H1 (cell line): Measurements from ENCODE around the gene PDXP. TPM values are rescaled to one million over a fixed set of nuclear protein-coding genes. Genes with fewer than 3 reads are reported as not detected.
"Not testable (repeated sequence)": the region's sequence is repeated elsewhere in the genome, so short reads cannot be mapped to it uniquely, and the experiment has no call there.

Experiments
- CTCF ChIA-PET: fragments of 300-600 bp; sonication (Branson Sonifier 250); formaldehyde crosslinking; loops from one replicate; lab custom pipeline; 2021; ENCODE audit not compliant: partially characterized antibody; lab: Charles Lee
- POLR2A ChIA-PET: fragments of 300-600 bp; sonication (Branson Sonifier 250); formaldehyde crosslinking; loops from one replicate; lab custom pipeline; 2021; ENCODE audit warnings: inconsistent platforms; ENCODE audit not compliant: partially characterized antibody; lab: Charles Lee
- DNase-seq, 2 experiments: peaks; one replicate each; pipeline versions ENCODE4 v3.0.0 to v3.0.0-alpha.2; 2010 to 2022; ENCODE audit warnings: low spot score in 2 of 2, low read depth in 1 of 2, mixed read lengths in 1 of 2
- FAIRE-seq: peaks from 2 replicates; lab custom pipeline; 2011; peaks lifted over from hg19 to GRCh38; lab: Jason Lieb, UNC
- H2AFZ ChIP-seq: 2 replicates; pipeline ENCODE4 v1.8.1; 2012; ENCODE audit warnings: low read length, inconsistent platforms
- H2AK5ac ChIP-seq: 2 replicates; pipeline ENCODE4 v1.6.1; 2013; ENCODE audit warnings: low read depth, low read length
- H2BK120ac ChIP-seq: replicated peaks from 2 replicates; pipeline ENCODE3; 2013; ENCODE audit warnings: low read depth, low read length, inconsistent platforms
- H2BK12ac ChIP-seq: 2 replicates; pipeline ENCODE4 v1.6.1; 2013; ENCODE audit warnings: low read depth, low read length
- H2BK15ac ChIP-seq: 2 replicates; pipeline ENCODE4 v1.6.1; 2013; ENCODE audit warnings: low read length
- H2BK20ac ChIP-seq: 2 replicates; pipeline ENCODE4 v1.6.1; 2013; ENCODE audit warnings: low read length
- H2BK5ac ChIP-seq: 2 replicates; pipeline ENCODE4 v1.6.1; 2013; ENCODE audit warnings: low read depth, low read length
- H3K14ac ChIP-seq: 2 replicates; pipeline ENCODE4 v1.6.1; 2013; ENCODE audit warnings: inconsistent platforms; ENCODE audit not compliant: insufficient read length
- H3K18ac ChIP-seq: 2 replicates; pipeline ENCODE4 v1.6.1; 2013; ENCODE audit warnings: low read length; ENCODE audit errors: extremely low read depth
- H3K23ac ChIP-seq: 2 replicates; pipeline ENCODE4 v1.6.1; 2013; ENCODE audit warnings: inconsistent platforms; ENCODE audit not compliant: insufficient read length
- H3K23me2 ChIP-seq: 2 replicates; pipeline ENCODE4 v1.6.1; 2013; ENCODE audit warnings: low read depth, low read length
- H3K27ac ChIP-seq: 2 replicates; pipeline ENCODE4 v1.6.1; 2011; ENCODE audit warnings: low read depth, low read length, inconsistent platforms
- H3K27me3 ChIP-seq, 4 experiments: replicated peaks in 1 of 4; 1 replicate in 1 of 4; 2 replicates in 3 of 4; pipeline versions ENCODE4 v1.6.1 to v1.8.1; 2011 to 2013; ENCODE audit warnings: low read length in 3 of 4, mild to moderate bottlenecking in 3 of 4, inconsistent platforms in 2 of 4, mixed read lengths in 2 of 4, moderate library complexity in 1 of 4; ENCODE audit not compliant: control insufficient read depth in 3 of 4, insufficient read depth in 3 of 4; ENCODE audit errors: extremely low read depth in 1 of 4
- H3K36me3 ChIP-seq, 4 experiments: 2 replicates each; pipeline versions ENCODE4 v1.6.1 to v1.8.1; 2011 to 2013; ENCODE audit warnings: mild to moderate bottlenecking in 4 of 4, low read length in 3 of 4, moderate library complexity in 2 of 4, control low read depth in 1 of 4, inconsistent platforms in 1 of 4; ENCODE audit not compliant: insufficient read depth in 4 of 4, control insufficient read depth in 2 of 4
- H3K4ac ChIP-seq: replicated peaks from 2 replicates; pipeline ENCODE3; 2013; ENCODE audit warnings: low read length, low read depth, mixed read lengths, inconsistent platforms; ENCODE audit not compliant: insufficient read length
- H3K4me1 ChIP-seq, 4 experiments: replicated peaks in 1 of 4; 1 replicate in 1 of 4; 2 replicates in 3 of 4; pipeline versions ENCODE4 v1.6.1 to v1.8.1; 2011 to 2013; ENCODE audit warnings: low read length in 3 of 4, inconsistent platforms in 2 of 4, mixed read lengths in 1 of 4; ENCODE audit not compliant: insufficient read depth in 4 of 4, control insufficient read depth in 3 of 4
- H3K4me2 ChIP-seq, 2 experiments: 2 replicates each; pipeline versions ENCODE4 v1.6.1 to v1.8.1; 2011 to 2013; ENCODE audit warnings: low read depth in 2 of 2, low read length in 2 of 2, control low read depth in 1 of 2, inconsistent platforms in 1 of 2, mild to moderate bottlenecking in 1 of 2; ENCODE audit not compliant: insufficient read depth in 1 of 2
- H3K4me3 ChIP-seq, 4 experiments: fragments of 200-600, 300-600 bp in 1 of 4; sonication (generic), shearing (Covaris generic), sonication (Bioruptor Twin) in 1 of 4; 2 replicates each; pipeline versions ENCODE4 v1.5.1 to v1.8.1; 2011 to 2016; ENCODE audit warnings: low read length in 4 of 4, low read depth in 3 of 4, control low read depth in 2 of 4, inconsistent platforms in 2 of 4, mild to moderate bottlenecking in 2 of 4, mixed read lengths in 1 of 4, moderate library complexity in 1 of 4; ENCODE audit not compliant: insufficient read depth in 2 of 4; ENCODE audit errors: extremely low read depth in 1 of 4
- H3K56ac ChIP-seq: replicated peaks from 2 replicates; pipeline ENCODE3; 2013; ENCODE audit warnings: low read depth, mild to moderate bottlenecking, mixed read lengths, low read length, inconsistent platforms; ENCODE audit not compliant: insufficient read length
- H3K79me1 ChIP-seq: 2 replicates; pipeline ENCODE4 v1.6.1; 2013; ENCODE audit warnings: low read depth, low read length, control low read depth
- H3K79me2 ChIP-seq, 2 experiments: 2 replicates each; pipeline versions ENCODE4 v1.6.1 to v1.8.1; 2012 to 2013; ENCODE audit warnings: low read length in 2 of 2, mild to moderate bottlenecking in 2 of 2, inconsistent platforms in 1 of 2; ENCODE audit not compliant: insufficient read depth in 2 of 2, control insufficient read depth in 1 of 2
- H3K9ac ChIP-seq, 4 experiments: replicated peaks in 1 of 4; 1 replicate in 1 of 4; 2 replicates in 3 of 4; pipeline versions ENCODE4 v1.6.1 to v1.8.1; 2011 to 2013; ENCODE audit warnings: low read depth in 3 of 4, low read length in 3 of 4, control low read depth in 2 of 4, mild to moderate bottlenecking in 2 of 4, moderate library complexity in 2 of 4, inconsistent platforms in 1 of 4; ENCODE audit errors: extremely low read depth in 1 of 4
- H3K9me3 ChIP-seq, 2 experiments: 2 replicates each; pipeline versions ENCODE4 v1.6.1 to v1.8.1; 2012 to 2013; ENCODE audit warnings: mild to moderate bottlenecking in 2 of 2, moderate library complexity in 2 of 2, control low read depth in 1 of 2, inconsistent platforms in 1 of 2, low read depth in 1 of 2, low read length in 1 of 2, mixed read lengths in 1 of 2; ENCODE audit not compliant: insufficient read depth in 2 of 2
- H4K20me1 ChIP-seq, 2 experiments: replicated peaks in 1 of 2; 2 replicates each; pipeline versions ENCODE3 to v1.8.1; 2011 to 2013; ENCODE audit warnings: inconsistent platforms in 2 of 2, low read length in 2 of 2, mild to moderate bottlenecking in 1 of 2; ENCODE audit not compliant: insufficient read depth in 2 of 2, control insufficient read depth in 1 of 2
- H4K5ac ChIP-seq: 2 replicates; pipeline ENCODE4 v1.6.1; 2013; ENCODE audit warnings: low read length, low read depth, mixed read lengths, inconsistent platforms; ENCODE audit not compliant: insufficient read length
- H4K8ac ChIP-seq: 2 replicates; pipeline ENCODE4 v1.8.0; 2013; ENCODE audit warnings: mild to moderate bottlenecking, moderate library complexity, low read length, inconsistent platforms; ENCODE audit not compliant: insufficient read depth; ENCODE audit errors: extremely low read depth
- H4K91ac ChIP-seq: replicated peaks from 2 replicates; pipeline ENCODE3; 2013; ENCODE audit warnings: low read length, mixed read lengths, inconsistent platforms; ENCODE audit not compliant: insufficient read length
- WGBS, 2 experiments: shearing (Covaris generic) in 1 of 2; methylation state at CpG; one replicate each; pipeline versions ENCODE4 v1.1.6 to v1.1.7; 2013 to 2015; ENCODE audit warnings: low lambda C conversion rate in 2 of 2, mixed read lengths in 2 of 2, inconsistent platforms in 1 of 2, low coverage in 1 of 2, missing lambda C conversion rate in 1 of 2; ENCODE audit not compliant: insufficient replicate concordance in 2 of 2, insufficient coverage in 1 of 2, insufficient read length in 1 of 2; ENCODE audit errors: extremely low coverage in 1 of 2, missing lambda C conversion rate in 1 of 2; 5-methylcytosine and 5-hydroxymethylcytosine counted together
- polyA plus RNA-seq, 7 experiments: library from polyadenylated mRNA; depleted of rRNA in 3 of 7; stranded (reverse) in 5 of 7; unstranded in 2 of 7; fragments of >200 nt in 5 of 7; fragments of 200-250 nt in 2 of 7; gene quantifications; 1 replicate in 5 of 7; 2 replicates in 1 of 7; 4 replicates in 1 of 7; pipeline versions ENCODE4 v1.2.1 to v1.2.3, GENCODE V29; 2011 to 2013; ENCODE audit warnings: missing spikeins in 2 of 7, mixed read lengths in 2 of 7
- total RNA-seq: library from RNA; stranded (reverse); fragmentation: NEBNext Ultra II Directional; extraction: Animal tissue kit (Norgen Biotek cat#: 25700); gene quantifications from 2 replicates; pipeline ENCODE4 v1.2.1, GENCODE V29; 2021

PDXP gene
- total and polyA plus RNA-seq, 2 of the 8 experiments (the other 6 are each of a cell fraction or from before 2014, with no cell fraction given): 36.6 to 67.7 TPM

DNA sequence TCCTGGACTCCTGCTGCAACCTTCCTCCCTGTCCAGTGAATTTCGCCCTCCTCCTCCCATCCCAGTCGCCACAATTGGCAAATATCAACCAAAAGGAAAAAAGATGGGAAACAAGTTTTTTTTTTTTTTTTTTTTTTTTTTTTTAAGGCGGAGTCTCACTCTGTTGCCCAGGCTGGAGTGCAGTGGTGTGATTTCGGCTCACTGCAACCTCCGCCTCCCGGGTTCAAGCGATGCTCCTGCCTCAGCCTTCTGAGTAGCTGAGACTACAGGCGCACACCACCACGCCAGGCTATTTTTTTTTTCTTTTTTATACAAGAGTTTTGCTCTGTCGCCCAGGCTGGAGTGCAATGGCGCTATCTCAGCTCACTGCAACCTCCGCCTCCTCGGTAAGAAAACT lies 37.7 kb downstream of the PDXP start:
- Histone ChIP-seq H3K4me3 (peak overlapping the region; percentile 25 to 76 (median 72); a peak in 7 of 8 replicates), H3K9ac (peak overlapping the region in 1 of 4 experiments; percentile 45; a peak in 3 of 7 replicates), H3K36me3 (peaks cover 2 to 24% (median 9%) of the 10 kb centered on the region in 4 experiments; a peak in 6 of 8 replicates), H3K4ac (peak overlapping the region; percentile 64), H3K18ac (peak overlapping the region; percentile 32; the same call in 1 of the 2 replicates), H3K4me2 (peak overlapping the region; percentile 71 to 90; a peak in 3 of 4 replicates)
- not testable (repeated sequence) for H4K8ac ChIP-seq, H2BK15ac ChIP-seq, H3K23ac ChIP-seq, H3K14ac ChIP-seq, H3K27me3 ChIP-seq, H3K79me1 ChIP-seq, H4K20me1 ChIP-seq, H3K23me2 ChIP-seq, H2BK5ac ChIP-seq, H4K5ac ChIP-seq, H3K4me1 ChIP-seq, H2AFZ ChIP-seq, H2BK12ac ChIP-seq, DNase-seq, H4K91ac ChIP-seq, H2AK5ac ChIP-seq, H3K79me2 ChIP-seq, FAIRE-seq, H3K27ac ChIP-seq, H2BK20ac ChIP-seq, H2BK120ac ChIP-seq, H3K56ac ChIP-seq, H3K9me3 ChIP-seq
- CTCF ChIA-PET: interaction anchor here (0.6 to 7.3 kb wide), 18 partner anchors 9 to 1002 kb away, joined by 3 to 37 read pairs (median 4); partner anchors contain the start of genes LGALS1, NOL12 and PDXP
- 62% methylated on average over 13 of the region's 13 CpGs; no CpG with 5 or more reads in 1 of the 2 experiments for WGBS, 2 experiments
- POLR2A ChIA-PET: interaction anchor here (0.6 to 4.8 kb wide), 14 partner anchors 10 to 106 kb away, joined by 3 to 30 read pairs (median 6); partner anchors contain the start of genes GGA1, NOL12 and PDXP
